Pons (tissue), 1 donor: Measurements from ENCODE around the gene ADAMTS5.

Experiments
- DNase-seq: peaks from one replicate; pipeline ENCODE4 v3.0.0-alpha.2; 2016; ENCODE audit warnings: low spot score

ADAMTS5 gene

GRCh38 chr21:26887251-26887650, 79.6 kb downstream of the ADAMTS5 start:
- DNase-seq: no peak

- no peak for DNase-seq
Measured at GRCh38 chr21:26884436-26884835, 82.5 kb downstream of the ADAMTS5 start.

GRCh38 chr21:26883768-26884167, 83.1 kb downstream of the ADAMTS5 start:
- DNase-seq: peak; percentile 31

GRCh38 chr21:26881504-26882228, 85.2 kb downstream of the ADAMTS5 start:
- DNase-seq: no peak

- no peak for DNase-seq
Measured at GRCh38 chr21:26877018-26877417, 89.9 kb downstream of the ADAMTS5 start.

GRCh38 chr21:26874347-26874746, 92.5 kb downstream of the ADAMTS5 start:
- no peak for DNase-seq
